Left ventricle myocardium inferior (tissue), 1 donor: Measurements from ENCODE around the gene KIAA1328. TPM values are rescaled to one million over a fixed set of nuclear protein-coding genes. Genes with fewer than 3 reads are reported as not detected.

Experiments used
- DNase-seq: peaks from one replicate; pipeline ENCODE4 v3.0.0-alpha.2; 2020
- H3K27ac ChIP-seq: fragments of 200-600 bp; replicated peaks from 2 replicates; pipeline ENCODE4 v1.8.0; 2021
- H3K27me3 ChIP-seq: fragments of 200-600 bp; 2 replicates; pipeline ENCODE4 v1.8.0; 2021; ENCODE audit warnings: low read depth
- H3K36me3 ChIP-seq: fragments of 200-600 bp; 2 replicates; pipeline ENCODE4 v1.8.0; 2021
- H3K4me1 ChIP-seq: fragments of 200-600 bp; 2 replicates; pipeline ENCODE4 v1.8.0; 2021
- H3K4me3 ChIP-seq: fragments of 200-600 bp; 2 replicates; pipeline ENCODE4 v1.8.0; 2021; ENCODE audit warnings: mild to moderate bottlenecking, moderate library complexity
- H3K9me3 ChIP-seq: fragments of 200-600 bp; replicated peaks from 2 replicates; pipeline ENCODE4 v1.8.0; 2021
- CTCF ChIP-seq: fragments of 200-600 bp; IDR thresholded peaks from 2 replicates; pipeline ENCODE4 v1.8.0; 2021; ENCODE audit warnings: antibody characterized with exemption, mild to moderate bottlenecking, borderline replicate concordance
- intact Hi-C: fragments of 100-400 bp; cut with micrococcal nuclease; formaldehyde crosslinking; loops from one replicate; pipeline ENCODE4 v1.11.0; 2022
- total RNA-seq: library from RNA; stranded (reverse); fragmentation: NEBNext Ultra II Directional; extraction: Animal tissue kit (Norgen Biotek cat#: 25700); gene quantifications from one replicate; pipeline ENCODE4 v1.2.1, GENCODE V29; 2021
- donor health status: DM: no; HTN: yes; CAD: no; lungs with severe emphysema.

KIAA1328 gene
- total RNA-seq, 1 donor from 2014 or later: 4.0 TPM

DNA sequence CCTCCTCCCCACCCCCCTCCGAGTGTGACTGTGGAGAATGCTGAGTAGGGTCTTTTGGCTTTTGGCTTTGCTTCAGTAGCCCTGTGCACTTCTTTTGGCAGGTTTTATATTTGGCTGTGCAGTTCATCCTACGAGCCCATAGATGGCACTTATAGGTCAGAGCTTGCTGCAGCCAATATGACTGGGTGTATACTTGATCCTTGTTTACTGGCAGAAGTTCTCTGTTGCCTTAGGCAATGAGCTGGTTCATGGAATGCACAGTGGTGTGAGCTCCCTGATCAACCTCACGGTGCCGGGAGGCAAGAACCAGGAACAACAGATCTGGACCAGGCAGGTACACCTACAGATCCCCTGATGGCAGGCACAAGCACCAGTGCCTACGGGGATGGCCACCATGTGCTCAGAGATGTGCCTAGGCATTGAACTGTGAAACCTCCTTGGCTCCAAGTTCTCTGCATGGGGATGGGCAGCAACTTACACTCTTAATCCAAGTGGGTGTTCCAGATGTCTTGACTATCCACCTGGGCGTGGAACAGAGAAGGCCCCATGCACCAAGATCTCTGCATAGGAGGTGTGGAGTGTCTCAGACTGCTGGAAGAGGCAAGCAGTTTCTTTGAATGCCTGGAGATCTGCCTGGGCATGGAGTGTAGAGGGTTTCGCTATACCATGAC, 190.4 kb downstream of the KIAA1328 start:
- peaks cover 21% of the 10 kb centered on the region for H3K36me3 ChIP-seq
- no peak overlapping the region for H3K27ac ChIP-seq
- no peaks in the 10 kb centered on the region for H3K27me3 ChIP-seq
- intact Hi-C loops: no loop called here
- DNase-seq: no peak
- H3K9me3 ChIP-seq: peaks cover 49% of the 10 kb centered on the region
- H3K4me3 ChIP-seq: no peak overlapping the region
- no peaks in the 10 kb centered on the region for H3K4me1 ChIP-seq
- no peak for TF ChIP-seq CTCF

GRCh38 chr18:37033419-37033818, 204.5 kb downstream of the KIAA1328 start:
- TF ChIP-seq CTCF: no peak
- Histone ChIP-seq H3K9me3 (peaks cover 19% of the 10 kb centered on the region), H3K27me3 (no peaks in the 10 kb centered on the region), H3K27ac (no peak overlapping the region), H3K4me3 (no peak overlapping the region), H3K4me1 (no peaks in the 10 kb centered on the region), H3K36me3 (peaks cover 16% of the 10 kb centered on the region)
- DNase-seq: no peak
- intact Hi-C loops: no loop called here

- H3K4me3 ChIP-seq: no peak overlapping the region
- TF ChIP-seq CTCF: no peak
- no peak overlapping the region for H3K27ac ChIP-seq
- intact Hi-C loops: no loop called here
- peaks cover 21% of the 10 kb centered on the region for H3K36me3 ChIP-seq
- no peaks in the 10 kb centered on the region for H3K27me3 ChIP-seq
- no peak for DNase-seq
- peaks cover 45% of the 10 kb centered on the region for H3K9me3 ChIP-seq
- H3K4me1 ChIP-seq: no peaks in the 10 kb centered on the region
Observed at GRCh38 chr18:37042381-37042780, 213.5 kb downstream of the KIAA1328 start.

- TF ChIP-seq CTCF: no peak
- Histone ChIP-seq H3K36me3 (peaks cover 2% of the 10 kb centered on the region), H3K9me3 (peaks cover 14% of the 10 kb centered on the region), H3K4me1 (no peaks in the 10 kb centered on the region), H3K27ac (no peak overlapping the region), H3K27me3 (no peaks in the 10 kb centered on the region), H3K4me3 (no peak overlapping the region)
- intact Hi-C loops: no loop called here
- no peak for DNase-seq
Observed at GRCh38 chr18:37055137-37055802, 226.3 kb downstream of the KIAA1328 start.

DNA sequence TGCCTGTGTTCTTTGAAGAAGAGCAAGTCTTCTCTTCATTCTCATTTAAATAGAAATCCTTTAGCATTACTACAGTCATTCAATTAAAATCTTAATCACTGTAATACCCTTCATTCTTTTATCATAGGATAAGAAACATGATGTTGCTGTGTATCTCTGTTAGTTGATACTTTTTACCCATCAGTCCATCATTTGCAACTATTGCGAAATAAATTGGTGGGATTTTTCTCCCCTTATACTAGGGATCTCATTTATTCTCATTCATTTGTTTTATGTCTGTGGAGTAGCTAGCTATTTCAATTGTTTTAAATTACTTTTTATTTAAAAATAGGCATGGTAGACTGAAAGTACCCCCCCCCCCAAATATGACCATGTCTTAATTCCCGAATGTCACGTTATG, 235.3 kb downstream of the KIAA1328 start:
- DNase-seq: no peak
- Histone ChIP-seq H3K27me3 (no peaks in the 10 kb centered on the region), H3K27ac (no peak overlapping the region), H3K4me1 (no peaks in the 10 kb centered on the region), H3K36me3 (peaks cover 9% of the 10 kb centered on the region), H3K9me3 (peaks cover 16% of the 10 kb centered on the region), H3K4me3 (no peak overlapping the region)
- intact Hi-C loops: no loop called here
- no peak for TF ChIP-seq CTCF
